SIG-M5 treated with dmso at 0.1 percent for 504 hours (cell line): ENCODE results near the gene PPP1R9B.

Source experiments
- DNase-seq: peaks from one replicate; lab custom pipeline; 2025; ENCODE audit not compliant: unreplicated experiment; lab: John Stamatoyannopoulos, UW

PPP1R9B gene

GRCh38 chr17:50110591-50111349 lies 39.7 kb downstream of the PPP1R9B start:
- no peak for DNase-seq

- DNase-seq, result no peak
Observed at GRCh38 chr17:50109785-50110184, 40.7 kb downstream of the PPP1R9B start.

- DNase-seq, result no peak
Observed at GRCh38 chr17:50109207-50109606, 41.3 kb downstream of the PPP1R9B start.

- DNase-seq, result no peak
Observed at GRCh38 chr17:50108556-50108955, 41.9 kb downstream of the PPP1R9B start.

GRCh38 chr17:50107790-50108414 lies 42.6 kb downstream of the PPP1R9B start:
- DNase-seq, result no peak

GRCh38 chr17:50106393-50107131 lies 43.9 kb downstream of the PPP1R9B start:
- DNase-seq, result no peak

GRCh38 chr17:50105811-50106210 lies 44.7 kb downstream of the PPP1R9B start:
- no peak for DNase-seq

- no peak for DNase-seq
Observed at GRCh38 chr17:50103941-50104340, 46.5 kb downstream of the PPP1R9B start.

GRCh38 chr17:50103252-50103651 lies 47.2 kb downstream of the PPP1R9B start:
- no peak for DNase-seq

- no peak for DNase-seq
Observed at GRCh38 chr17:50102164-50102991, 48.1 kb downstream of the PPP1R9B start.

- no peak for DNase-seq
Observed at GRCh38 chr17:50101346-50102163, 48.9 kb downstream of the PPP1R9B start.

- no peak for DNase-seq
Observed at GRCh38 chr17:50100921-50101345, 49.5 kb downstream of the PPP1R9B start.

GRCh38 chr17:50100480-50100883 lies 50.0 kb downstream of the PPP1R9B start:
- DNase-seq, result no peak

GRCh38 chr17:50099003-50099402 lies 51.5 kb downstream of the PPP1R9B start:
- no peak for DNase-seq

- no peak for DNase-seq
Observed at GRCh38 chr17:50098583-50098982, 51.9 kb downstream of the PPP1R9B start.

- no peak for DNase-seq
Observed at GRCh38 chr17:50097926-50098325, 52.6 kb downstream of the PPP1R9B start.

GRCh38 chr17:50097455-50097854 lies 53.0 kb downstream of the PPP1R9B start:
- no peak for DNase-seq

- no peak for DNase-seq
Observed at GRCh38 chr17:50096758-50097157, 53.7 kb downstream of the PPP1R9B start.

- DNase-seq, result no peak
Observed at GRCh38 chr17:50096092-50096491, 54.4 kb downstream of the PPP1R9B start.

GRCh38 chr17:50095626-50096037 lies 54.8 kb downstream of the PPP1R9B start:
- DNase-seq, result no peak
